CD4-positive, alpha-beta T cell treated with Interleukin-17A for 4 hours (primary cell): Measurements from ENCODE around the gene HCFC1R1.

Experiments
- DNase-seq: peaks from one replicate; pipeline ENCODE4 v3.0.0-alpha.2; 2020; ENCODE audit warnings: mixed read lengths

The HCFC1R1 gene

DNA sequence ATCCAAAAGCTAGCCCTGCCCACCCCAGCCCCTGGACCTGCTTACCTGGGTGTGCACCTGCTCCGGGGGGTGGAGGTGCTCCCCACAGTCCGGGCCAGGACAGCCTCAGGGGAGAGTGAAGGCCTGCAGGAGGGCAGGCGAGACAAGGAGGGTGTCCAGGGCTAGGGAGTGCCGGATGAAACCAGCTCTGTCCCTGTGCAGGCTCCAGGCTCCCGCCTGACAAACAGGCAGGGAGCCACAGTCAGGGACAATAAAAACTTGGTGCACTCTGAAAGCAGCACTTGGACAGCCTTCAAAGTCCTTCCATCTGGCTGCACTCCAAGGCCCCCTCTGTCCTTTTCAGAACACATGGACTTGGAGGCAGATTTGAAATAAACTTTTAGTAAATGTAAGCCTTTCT, 50.6 kb downstream of the HCFC1R1 start:
- DNase-seq, result no peak
